Stimulated activated CD8-positive, alpha-beta memory T cell treated with anti-CD3 and anti-CD28 coated beads, Interleukin-15, amount 100 ng/mL, for 48 hours (primary cell): Measurements from ENCODE around the gene TRAPPC10.

Experiments used
- DNase-seq, 2 donors: peaks; one replicate each; pipeline ENCODE4 v3.0.0-alpha.2; 2020; ENCODE audit warnings: low read depth in 2 of 2

The TRAPPC10 gene

DNA sequence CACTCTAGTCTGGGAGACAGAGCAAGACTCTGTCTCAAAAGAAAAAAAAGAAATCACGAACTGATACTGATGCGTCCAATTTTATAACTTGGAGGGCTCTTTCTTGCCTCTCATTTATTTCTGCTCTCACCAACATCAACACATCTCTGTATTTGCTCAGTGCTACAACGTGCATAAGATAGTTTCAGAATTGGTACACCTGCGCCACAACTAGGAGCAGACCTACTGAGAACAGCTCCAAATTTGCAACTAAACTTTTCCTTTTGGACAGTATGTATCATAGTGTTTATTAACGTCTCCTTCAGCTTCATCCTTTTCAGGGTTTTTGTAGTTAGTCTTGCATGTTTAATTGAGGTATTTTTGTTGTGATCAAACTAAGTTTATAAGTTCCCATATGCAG lies 27.7 kb downstream of the TRAPPC10 start:
- no peak for DNase-seq

DNA sequence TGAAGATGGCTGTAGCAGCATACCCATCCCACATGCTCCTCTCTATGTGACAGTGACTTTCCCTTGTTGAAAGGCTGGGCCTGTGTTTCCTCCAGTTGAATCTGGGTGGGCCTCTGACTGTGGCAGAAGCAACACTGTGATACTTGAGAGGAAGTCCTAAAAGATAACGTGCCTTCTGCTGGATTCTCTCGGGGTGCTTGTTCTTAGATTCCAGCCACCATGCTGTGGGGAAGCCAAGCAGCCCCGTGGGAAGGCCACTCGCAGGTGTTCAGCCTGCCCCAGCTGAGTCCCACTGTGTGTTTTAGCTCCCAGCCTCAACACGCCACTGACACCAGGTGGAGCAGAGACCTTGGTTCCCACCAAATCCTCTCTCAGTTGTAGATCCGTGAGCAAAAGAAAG lies 31.5 kb downstream of the TRAPPC10 start:
- DNase-seq: no peak

- no peak for DNase-seq
These were observed 34.6 kb downstream of the TRAPPC10 start for GRCh38 chr21:44046734-44047133.

- no peak for DNase-seq
These were observed 36.0 kb downstream of the TRAPPC10 start for GRCh38 chr21:44047996-44048560.

DNA sequence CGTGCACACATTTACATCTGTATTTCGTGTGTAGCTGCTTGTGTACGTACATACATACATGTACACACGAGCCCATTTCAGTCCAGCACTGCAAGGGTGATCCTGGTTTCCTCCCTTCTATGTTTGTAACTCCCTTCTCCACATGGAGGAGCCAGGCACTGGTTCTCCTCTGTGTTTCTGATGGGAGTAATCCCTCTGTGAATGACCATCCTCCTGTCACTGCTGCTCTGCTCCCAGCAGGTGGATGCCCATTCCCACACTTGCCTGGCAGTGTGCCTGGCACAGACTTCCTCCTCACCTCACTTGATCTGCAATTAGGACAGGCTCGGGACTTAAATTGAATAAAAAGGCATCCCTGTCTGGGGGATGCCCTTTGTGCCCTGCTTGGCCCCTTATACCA lies 37.1 kb downstream of the TRAPPC10 start:
- no peak for DNase-seq

- DNase-seq: no peak
These were observed 37.5 kb downstream of the TRAPPC10 start for GRCh38 chr21:44049606-44050005.

- no peak for DNase-seq
These were observed 38.2 kb downstream of the TRAPPC10 start for GRCh38 chr21:44050276-44050675.

GRCh38 chr21:44051462-44051941 lies 39.4 kb downstream of the TRAPPC10 start:
- DNase-seq: no peak

DNA sequence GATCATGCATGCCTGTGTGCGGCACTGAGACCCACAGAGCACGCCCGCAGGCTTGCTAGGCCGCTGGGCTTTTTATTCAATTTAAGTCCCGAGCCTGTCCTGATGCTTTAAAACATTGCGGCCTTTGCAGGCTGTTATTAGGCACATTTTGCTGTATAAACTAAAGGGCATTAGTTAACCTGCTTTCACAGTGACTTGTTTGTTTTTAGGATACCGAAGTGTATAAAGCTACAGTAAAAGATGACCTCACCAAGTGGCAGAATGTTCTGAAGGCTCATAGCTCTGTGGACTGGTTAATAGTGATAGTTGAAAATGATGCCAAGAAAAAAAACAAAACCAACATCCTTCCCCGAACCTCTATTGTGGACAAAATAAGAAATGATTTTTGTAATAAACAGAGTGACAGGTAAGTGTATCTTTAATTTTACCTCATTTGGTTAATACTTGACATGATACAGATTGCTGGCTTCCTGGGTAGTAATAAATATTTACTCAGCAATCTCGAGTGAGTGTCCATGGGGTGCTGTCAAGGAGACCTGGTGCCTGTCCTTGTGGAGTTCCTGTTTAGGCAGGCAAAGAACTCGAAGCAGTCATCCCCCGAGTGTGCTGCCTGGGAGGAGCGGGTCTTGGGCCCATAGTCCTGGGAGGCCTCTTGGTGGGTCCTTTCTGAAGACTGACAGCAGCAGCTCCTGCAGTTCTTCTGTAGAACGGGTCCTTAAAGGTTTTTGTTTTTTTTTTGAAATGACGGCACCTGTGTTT lies 40.1 kb downstream of the TRAPPC10 start:
- DNase-seq: no peak

DNA sequence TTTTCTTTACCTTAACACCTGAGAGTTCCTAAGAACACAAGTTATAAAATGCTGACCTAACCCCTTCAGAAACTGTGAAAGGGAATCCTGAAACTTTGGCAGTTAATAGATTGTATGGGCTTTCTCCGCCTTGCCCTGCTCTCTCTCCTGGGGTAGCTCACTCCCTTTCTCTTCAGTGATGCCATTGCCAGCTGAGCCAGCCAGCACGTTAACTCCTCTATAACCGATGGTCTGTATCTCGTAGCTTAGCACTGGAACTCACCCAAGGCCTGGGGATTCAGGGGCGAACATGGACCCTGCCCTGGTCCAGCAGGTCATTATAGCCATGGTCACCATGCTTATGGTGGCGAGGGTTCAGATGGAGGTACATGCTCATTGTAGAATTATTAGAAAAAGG lies 40.7 kb downstream of the TRAPPC10 start:
- no peak for DNase-seq

DNA sequence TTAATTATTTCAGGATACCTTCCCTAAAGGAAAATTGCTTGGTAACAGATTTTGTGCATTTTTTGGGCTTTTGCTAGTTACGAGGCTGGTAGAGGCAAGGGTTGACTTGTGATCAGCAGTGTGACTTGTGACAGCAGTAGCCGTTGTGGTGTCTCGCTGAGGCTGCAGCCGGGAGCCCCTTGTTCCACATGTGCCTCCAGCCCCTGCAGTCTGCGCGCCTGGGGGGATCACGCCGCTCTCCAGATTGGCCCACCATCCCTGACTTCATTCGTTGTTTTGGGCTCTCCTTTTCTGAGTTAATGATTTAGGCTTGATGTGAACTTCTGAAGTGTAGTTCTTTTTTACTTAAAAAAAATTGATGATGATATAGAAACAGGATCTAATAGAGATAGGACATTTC lies 41.5 kb downstream of the TRAPPC10 start:
- no peak for DNase-seq

- DNase-seq: no peak
These were observed 42.6 kb downstream of the TRAPPC10 start for GRCh38 chr21:44054710-44055109.

GRCh38 chr21:44057055-44057454 lies 44.9 kb downstream of the TRAPPC10 start:
- no peak for DNase-seq

GRCh38 chr21:44057960-44058651 lies 46.0 kb downstream of the TRAPPC10 start:
- DNase-seq: peak in 1 of 2 donors; percentile 60

DNA sequence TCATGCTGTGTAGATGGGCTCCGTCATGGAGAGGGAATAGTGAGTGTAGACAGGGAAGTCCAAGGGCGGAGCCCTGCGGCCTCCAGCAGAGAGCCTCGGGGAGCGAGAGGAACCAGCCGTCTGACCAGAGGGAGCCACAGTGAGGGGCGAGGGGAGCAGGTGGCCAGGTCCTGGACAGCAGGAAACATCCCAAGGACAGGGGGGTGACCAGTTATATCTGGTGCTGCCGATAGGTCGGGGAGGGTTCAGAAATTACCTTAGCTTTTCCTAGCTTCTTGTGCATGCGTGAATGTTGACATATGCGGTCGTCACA lies 46.5 kb downstream of the TRAPPC10 start:
- no peak for DNase-seq

GRCh38 chr21:44058981-44059380 lies 46.9 kb downstream of the TRAPPC10 start:
- no peak for DNase-seq

- DNase-seq: no peak
These were observed 47.6 kb downstream of the TRAPPC10 start for GRCh38 chr21:44059710-44060109.

DNA sequence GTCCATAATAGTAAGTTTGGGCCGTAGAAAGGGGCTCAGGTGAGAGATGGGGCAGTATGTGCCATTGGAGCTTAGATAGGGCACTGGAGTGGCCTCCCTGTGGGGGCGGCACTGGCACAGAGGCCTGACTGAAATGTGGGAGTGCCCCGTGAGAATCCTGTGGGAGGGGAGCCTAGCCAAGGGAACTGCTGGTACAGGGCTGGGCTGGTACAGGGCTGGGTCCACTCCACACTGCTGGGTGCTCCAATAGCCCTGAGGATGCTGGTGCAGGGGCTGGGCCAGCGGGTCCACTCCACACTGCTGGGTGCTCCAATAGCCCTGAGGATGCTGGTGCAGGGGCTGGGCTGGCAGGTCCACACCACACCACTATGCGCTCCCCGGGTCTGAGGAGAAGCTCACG lies 50.3 kb downstream of the TRAPPC10 start:
- no peak for DNase-seq

- no peak for DNase-seq
These were observed 51.2 kb downstream of the TRAPPC10 start for GRCh38 chr21:44063151-44063912.

DNA sequence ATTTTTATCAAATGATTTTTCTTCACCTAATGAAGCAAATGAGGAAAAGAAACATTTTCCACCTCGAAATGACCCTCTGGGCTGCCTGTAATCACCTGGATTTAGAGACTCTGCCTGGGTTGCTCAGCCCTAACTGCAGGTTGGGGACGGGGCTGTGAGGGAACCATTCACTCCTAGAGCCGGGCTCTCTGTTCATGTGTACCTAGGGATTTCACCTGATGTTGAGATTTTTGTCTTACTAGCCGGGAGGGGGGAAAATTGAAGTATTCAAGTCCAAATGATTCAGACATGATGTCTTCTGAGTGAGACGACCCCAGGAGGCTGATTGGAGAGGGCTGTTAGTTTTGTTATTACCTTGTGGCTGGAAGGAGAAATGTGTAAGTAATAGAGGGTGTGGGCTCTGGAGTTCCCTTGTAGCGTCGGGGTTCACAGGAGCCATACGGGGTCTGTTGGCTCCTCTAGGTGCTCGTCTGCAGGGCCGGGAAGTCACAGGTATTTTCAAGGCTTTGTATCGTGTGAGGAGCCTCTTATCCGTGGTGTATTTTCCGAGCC lies 52.8 kb downstream of the TRAPPC10 start:
- DNase-seq: no peak

DNA sequence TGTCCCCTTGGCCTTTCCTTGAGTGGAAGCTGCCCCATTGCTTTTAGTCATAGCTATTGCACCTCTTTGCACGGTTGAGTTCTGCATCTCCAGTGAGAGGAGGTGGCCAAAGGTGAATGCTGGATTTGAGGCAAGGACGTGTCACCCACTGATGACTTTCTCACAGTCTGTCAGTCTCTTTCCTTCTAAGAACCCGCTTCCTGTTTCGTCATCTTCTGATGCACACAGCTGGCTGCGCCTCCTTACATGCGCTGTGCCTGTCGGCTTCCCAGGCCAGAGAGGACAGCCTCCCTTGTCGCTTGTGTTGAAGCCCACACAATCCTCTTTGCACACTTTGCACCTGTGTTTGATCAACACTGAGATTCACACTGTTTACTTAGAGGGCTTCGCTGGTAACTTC lies 53.3 kb downstream of the TRAPPC10 start:
- peak; percentile 67 to 72 for DNase-seq

DNA sequence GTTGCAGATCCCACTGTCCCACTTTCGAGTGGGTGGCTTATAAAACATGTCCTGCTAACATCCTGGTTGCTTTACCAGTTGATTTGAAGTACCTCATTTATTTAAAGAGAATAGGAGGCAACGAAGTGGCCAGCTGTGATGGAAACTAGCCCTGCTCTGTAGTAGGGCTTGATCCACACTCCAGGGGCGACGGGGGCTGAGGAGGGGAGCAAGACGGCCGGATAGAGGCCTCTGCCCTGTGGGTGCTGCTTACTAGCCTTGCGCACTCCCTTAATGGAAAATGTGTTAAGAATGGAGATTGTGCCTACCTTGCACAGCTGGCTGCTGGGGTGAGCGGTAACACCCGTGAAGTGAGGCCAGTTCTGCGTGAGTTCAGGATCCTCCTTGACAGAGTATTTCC lies 54.0 kb downstream of the TRAPPC10 start:
- no peak for DNase-seq
